Bronchial epithelial cell (primary cell): Measurements from ENCODE around the gene RAB40B. TPM values are rescaled to one million over a fixed set of nuclear protein-coding genes. Genes with fewer than 3 reads are reported as not detected.

ENCODE experiments used
- DNase-seq: peaks from one replicate; pipeline ENCODE4 v3.0.0-alpha.2; 2010; ENCODE audit warnings: low read depth
- FAIRE-seq: peaks from 2 replicates; lab custom pipeline; 2011; peaks lifted over from hg19 to GRCh38; lab: Jason Lieb, UNC
- H3K27me3 ChIP-seq: 2 replicates; pipeline ENCODE4 v1.5.1; 2011; ENCODE audit warnings: low read length; ENCODE audit not compliant: control insufficient read depth, insufficient read depth
- H3K36me3 ChIP-seq: 2 replicates; pipeline ENCODE4 v1.5.1; 2011; ENCODE audit warnings: low read length; ENCODE audit not compliant: control insufficient read depth, insufficient read depth
- H3K4me3 ChIP-seq: 2 replicates; pipeline ENCODE4 v1.5.1; 2011; ENCODE audit warnings: mild to moderate bottlenecking, low read depth, low read length, control low read depth
- CTCF ChIP-seq: IDR thresholded peaks from 2 replicates; pipeline ENCODE4 v1.5.1; 2011; ENCODE audit warnings: mild to moderate bottlenecking, moderate library complexity, low read length, control low read depth, inconsistent platforms; ENCODE audit not compliant: insufficient read depth, severe bottlenecking
- total RNA-seq: library from RNA; depleted of rRNA; stranded (reverse); fragments of >200 nt; gene quantifications from 2 replicates; pipeline ENCODE4 v1.2.1, GENCODE V29; 2014

The RAB40B gene
- total RNA-seq, 1 donor from 2014 or later = 3.4 TPM

GRCh38 chr17:82709024-82709675, 10.7 kb upstream of the RAB40B start:
- no peak for TF ChIP-seq CTCF
- DNase-seq = no peak
- no peak for FAIRE-seq

GRCh38 chr17:82705756-82706155, 7.3 kb upstream of the RAB40B start:
- H3K27me3 ChIP-seq = no peaks in the 10 kb centered on the region
- DNase-seq = no peak
- H3K36me3 ChIP-seq = no peaks in the 10 kb centered on the region
- TF ChIP-seq CTCF = no peak
- H3K4me3 ChIP-seq = no peak overlapping the region
- FAIRE-seq = no peak

More at GRCh38 chr17:82709024-82709675, 10.7 kb upstream of the RAB40B start:
- Histone ChIP-seq H3K36me3 (no peaks in the 10 kb centered on the region), H3K27me3 (no peaks in the 10 kb centered on the region), H3K4me3 (no peak overlapping the region)

GRCh38 chr17:82704886-82705285, 6.4 kb upstream of the RAB40B start:
- TF ChIP-seq CTCF = no peak
- DNase-seq (no peak), FAIRE-seq (no peak)
- Histone ChIP-seq H3K36me3 (no peaks in the 10 kb centered on the region), H3K27me3 (no peaks in the 10 kb centered on the region), H3K4me3 (no peak overlapping the region)

- FAIRE-seq = no peak
- no peak for TF ChIP-seq CTCF
- Histone ChIP-seq H3K4me3 (no peak overlapping the region), H3K27me3 (no peaks in the 10 kb centered on the region), H3K36me3 (no peaks in the 10 kb centered on the region)
- DNase-seq = no peak
Observed at GRCh38 chr17:82703935-82704865, 5.7 kb upstream of the RAB40B start.

GRCh38 chr17:82703036-82703745, 4.7 kb upstream of the RAB40B start:
- Histone ChIP-seq H3K4me3 (no peak overlapping the region), H3K36me3 (no peaks in the 10 kb centered on the region), H3K27me3 (no peaks in the 10 kb centered on the region)
- TF ChIP-seq CTCF = no peak
- DNase-seq (no peak), FAIRE-seq (no peak)
